ENCODE data around the gene PLXNA4.

The PLXNA4 gene

GRCh38 chr7:132573251-132573955 is 2.9 kb downstream of the PLXNA4 start:
- Histone ChIP-seq H3K27ac (ENCODE audit: low read depth, low read length) (no peak overlapping the region), H3K4me1 (ENCODE audit: insufficient read depth, low read length) (peaks cover 18% of the 10 kb centered on the region), H3K9me3 (ENCODE audit: low read length) (no peaks in the 10 kb centered on the region), H3K9ac (ENCODE audit: low read length) (no peak overlapping the region), H3K27me3 (ENCODE audit: control insufficient read depth in 1 of 2, insufficient read depth in 2 of 2, low read length in 2 of 2) (peaks cover 41 to 54% of the 10 kb centered on the region in 2 donors), H3K36me3 (ENCODE audit: insufficient read depth, low read length) (no peaks in the 10 kb centered on the region), H3K4me3 (ENCODE audit: low read depth in 1 of 2, low read length in 2 of 2) (no peak overlapping the region)

- Histone ChIP-seq H3K36me3 (ENCODE audit: insufficient read depth, low read length) (no peaks in the 10 kb centered on the region), H3K27me3 (ENCODE audit: control insufficient read depth in 1 of 2, insufficient read depth in 2 of 2, low read length in 2 of 2) (peaks cover 41 to 56% of the 10 kb centered on the region in 2 donors), H3K9me3 (ENCODE audit: low read length) (no peaks in the 10 kb centered on the region), H3K4me1 (ENCODE audit: insufficient read depth, low read length) (peaks cover 18% of the 10 kb centered on the region), H3K27ac (ENCODE audit: low read depth, low read length) (no peak overlapping the region), H3K9ac (ENCODE audit: low read length) (no peak overlapping the region), H3K4me3 (ENCODE audit: low read depth in 1 of 2, low read length in 2 of 2) (no peak overlapping the region)
Observed at GRCh38 chr7:132572526-132572925, 3.7 kb downstream of the PLXNA4 start.

- Histone ChIP-seq H3K4me1 (ENCODE audit: insufficient read depth, low read length) (peaks cover 18% of the 10 kb centered on the region), H3K9ac (ENCODE audit: low read length) (no peak overlapping the region), H3K27ac (ENCODE audit: low read depth, low read length) (no peak overlapping the region), H3K27me3 (ENCODE audit: control insufficient read depth in 1 of 2, insufficient read depth in 2 of 2, low read length in 2 of 2) (peaks cover 41 to 60% of the 10 kb centered on the region in 2 donors), H3K36me3 (ENCODE audit: insufficient read depth, low read length) (no peaks in the 10 kb centered on the region), H3K9me3 (ENCODE audit: low read length) (no peaks in the 10 kb centered on the region), H3K4me3 (ENCODE audit: low read depth in 1 of 2, low read length in 2 of 2) (no peak overlapping the region)
Observed at GRCh38 chr7:132571970-132572369, 4.3 kb downstream of the PLXNA4 start.

- Histone ChIP-seq H3K9ac (ENCODE audit: low read length) (no peak overlapping the region), H3K4me1 (ENCODE audit: insufficient read depth, low read length) (peaks cover 4% of the 10 kb centered on the region), H3K36me3 (ENCODE audit: insufficient read depth, low read length) (no peaks in the 10 kb centered on the region), H3K9me3 (ENCODE audit: low read length) (no peaks in the 10 kb centered on the region), H3K27ac (ENCODE audit: low read depth, low read length) (no peak overlapping the region), H3K27me3 (ENCODE audit: control insufficient read depth in 1 of 2, insufficient read depth in 2 of 2, low read length in 2 of 2) (peaks cover 37 to 46% of the 10 kb centered on the region in 2 donors), H3K4me3 (ENCODE audit: low read depth in 1 of 2, low read length in 2 of 2) (no peak overlapping the region)
Observed at GRCh38 chr7:132569884-132570614, 6.2 kb downstream of the PLXNA4 start.

DNA sequence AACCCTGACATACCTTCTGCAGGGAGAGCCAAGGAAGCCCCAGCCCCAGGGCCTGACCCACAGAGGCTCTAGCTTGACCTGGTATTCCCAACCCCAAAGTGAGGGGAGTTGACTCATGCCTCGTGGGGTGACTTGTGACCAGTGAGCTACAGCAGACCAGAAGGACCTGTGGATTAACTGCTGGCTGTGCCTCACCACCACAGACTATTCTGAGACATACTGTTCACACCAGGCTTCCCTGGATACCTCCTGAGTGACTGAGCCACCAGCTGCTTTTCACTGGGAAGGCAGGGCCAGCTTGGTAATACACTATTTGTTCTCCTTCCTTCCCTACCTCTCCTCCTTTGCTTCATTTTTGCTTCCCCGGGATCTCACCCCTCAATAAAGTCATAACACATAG is 7.3 kb downstream of the PLXNA4 start:
- H3K9ac ChIP-seq (ENCODE audit: low read length): no peak overlapping the region
- H3K9me3 ChIP-seq (ENCODE audit: low read length): no peaks in the 10 kb centered on the region
- H3K4me1 ChIP-seq (ENCODE audit: insufficient read depth, low read length): no peaks in the 10 kb centered on the region
- H3K27ac ChIP-seq (ENCODE audit: low read depth, low read length): no peak overlapping the region
- H3K27me3 ChIP-seq (ENCODE audit: control insufficient read depth in 1 of 2, insufficient read depth in 2 of 2, low read length in 2 of 2): peaks cover 26 to 35% of the 10 kb centered on the region in 2 donors
- no peak overlapping the region for H3K4me3 ChIP-seq (ENCODE audit: low read depth in 1 of 2, low read length in 2 of 2)
- no peaks in the 10 kb centered on the region for H3K36me3 ChIP-seq (ENCODE audit: insufficient read depth, low read length)

- H3K9ac ChIP-seq (ENCODE audit: low read length): no peak overlapping the region
- no peaks in the 10 kb centered on the region for H3K4me1 ChIP-seq (ENCODE audit: insufficient read depth, low read length)
- no peaks in the 10 kb centered on the region for H3K9me3 ChIP-seq (ENCODE audit: low read length)
- peaks cover 0 to 7% of the 10 kb centered on the region in 2 donors for H3K27me3 ChIP-seq (ENCODE audit: control insufficient read depth in 1 of 2, insufficient read depth in 2 of 2, low read length in 2 of 2)
- no peaks in the 10 kb centered on the region for H3K36me3 ChIP-seq (ENCODE audit: insufficient read depth, low read length)
- H3K4me3 ChIP-seq (ENCODE audit: low read depth in 1 of 2, low read length in 2 of 2): no peak overlapping the region
- no peak overlapping the region for H3K27ac ChIP-seq (ENCODE audit: low read depth, low read length)
Observed at GRCh38 chr7:132565885-132566284, 10.4 kb downstream of the PLXNA4 start.

GRCh38 chr7:132565441-132565840 is 10.8 kb downstream of the PLXNA4 start:
- peaks cover 0 to 7% of the 10 kb centered on the region in 2 donors for H3K27me3 ChIP-seq (ENCODE audit: control insufficient read depth in 1 of 2, insufficient read depth in 2 of 2, low read length in 2 of 2)
- H3K4me3 ChIP-seq (ENCODE audit: low read depth in 1 of 2, low read length in 2 of 2): no peak overlapping the region

GRCh38 chr7:132564849-132565248 is 11.4 kb downstream of the PLXNA4 start:
- H3K27me3 ChIP-seq (ENCODE audit: control insufficient read depth in 1 of 2, insufficient read depth in 2 of 2, low read length in 2 of 2): peaks cover 0 to 7% of the 10 kb centered on the region in 2 donors
- H3K4me1 ChIP-seq (ENCODE audit: insufficient read depth, low read length): no peaks in the 10 kb centered on the region
- no peak overlapping the region for H3K27ac ChIP-seq (ENCODE audit: low read depth, low read length)
- no peak overlapping the region for H3K9ac ChIP-seq (ENCODE audit: low read length)
- H3K4me3 ChIP-seq (ENCODE audit: low read depth in 1 of 2, low read length in 2 of 2): no peak overlapping the region
- no peaks in the 10 kb centered on the region for H3K36me3 ChIP-seq (ENCODE audit: insufficient read depth, low read length)
- H3K9me3 ChIP-seq (ENCODE audit: low read length): no peaks in the 10 kb centered on the region

More at GRCh38 chr7:132565441-132565840, 10.8 kb downstream of the PLXNA4 start:
- Histone ChIP-seq H3K4me1 (ENCODE audit: insufficient read depth, low read length) (no peaks in the 10 kb centered on the region), H3K9ac (ENCODE audit: low read length) (no peak overlapping the region), H3K36me3 (ENCODE audit: insufficient read depth, low read length) (no peaks in the 10 kb centered on the region), H3K9me3 (ENCODE audit: low read length) (no peaks in the 10 kb centered on the region), H3K27ac (ENCODE audit: low read depth, low read length) (no peak overlapping the region)

GRCh38 chr7:132564090-132564489 is 12.2 kb downstream of the PLXNA4 start:
- peaks cover 0 to 7% of the 10 kb centered on the region in 2 donors for H3K27me3 ChIP-seq (ENCODE audit: control insufficient read depth in 1 of 2, insufficient read depth in 2 of 2, low read length in 2 of 2)
- no peaks in the 10 kb centered on the region for H3K9me3 ChIP-seq (ENCODE audit: low read length)
- no peak overlapping the region for H3K9ac ChIP-seq (ENCODE audit: low read length)
- no peaks in the 10 kb centered on the region for H3K4me1 ChIP-seq (ENCODE audit: insufficient read depth, low read length)
- H3K27ac ChIP-seq (ENCODE audit: low read depth, low read length): no peak overlapping the region
- no peaks in the 10 kb centered on the region for H3K36me3 ChIP-seq (ENCODE audit: insufficient read depth, low read length)
- H3K4me3 ChIP-seq (ENCODE audit: low read depth in 1 of 2, low read length in 2 of 2): no peak overlapping the region

DNA sequence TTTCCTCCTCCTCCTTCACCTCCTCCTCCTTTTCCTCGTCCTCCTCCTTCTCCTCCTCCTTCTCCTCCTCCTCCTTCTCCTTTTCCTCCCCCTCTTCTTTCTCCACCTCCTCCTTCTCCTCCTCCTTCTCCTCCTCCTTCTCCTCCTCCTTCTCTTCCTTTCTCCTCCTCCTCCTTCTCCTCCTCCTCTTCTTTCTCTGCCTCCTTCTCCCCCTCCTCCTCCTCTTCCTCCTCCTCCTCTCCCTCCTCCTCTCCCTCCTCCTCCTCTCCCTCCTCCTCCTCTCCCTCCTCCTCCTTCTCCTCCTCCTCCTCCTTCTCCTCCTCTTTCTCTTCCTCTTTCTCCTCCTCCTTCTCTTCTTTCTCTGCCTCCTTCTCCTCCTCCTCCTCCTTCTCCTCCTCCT is 13.6 kb downstream of the PLXNA4 start:
- no peaks in the 10 kb centered on the region for H3K4me1 ChIP-seq (ENCODE audit: insufficient read depth, low read length)
- no peak overlapping the region for H3K4me3 ChIP-seq (ENCODE audit: low read depth in 1 of 2, low read length in 2 of 2)
- no peak overlapping the region for H3K27ac ChIP-seq (ENCODE audit: low read depth, low read length)
- no peaks in the 10 kb centered on the region for H3K9me3 ChIP-seq (ENCODE audit: low read length)
- H3K9ac ChIP-seq (ENCODE audit: low read length): no peak overlapping the region
- H3K27me3 ChIP-seq (ENCODE audit: control insufficient read depth in 1 of 2, insufficient read depth in 2 of 2, low read length in 2 of 2): peaks cover 0 to 6% of the 10 kb centered on the region in 2 donors
- H3K36me3 ChIP-seq (ENCODE audit: insufficient read depth, low read length): no peaks in the 10 kb centered on the region

DNA sequence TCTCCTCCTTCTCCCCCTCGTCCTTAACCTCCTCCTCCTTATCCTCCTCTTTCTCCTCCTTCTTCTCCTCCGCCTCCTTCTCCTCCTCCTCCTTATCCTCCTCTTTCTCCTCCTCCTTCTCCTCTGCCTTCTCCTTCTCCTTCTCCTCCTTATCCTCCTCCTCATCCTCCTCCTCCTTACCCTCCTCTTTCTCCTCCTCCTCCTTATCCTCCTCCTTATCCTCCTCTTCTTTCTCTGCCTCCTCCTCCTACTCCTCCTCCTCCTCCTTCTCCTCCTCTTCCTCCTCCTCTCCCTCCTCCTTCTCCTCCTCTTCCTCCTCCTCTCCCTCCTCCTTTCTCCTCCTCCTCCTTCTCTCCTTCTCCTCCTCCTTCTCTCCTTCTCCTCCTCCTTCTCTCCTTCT is 14.5 kb downstream of the PLXNA4 start:
- Histone ChIP-seq H3K27me3 (ENCODE audit: control insufficient read depth in 1 of 2, insufficient read depth in 2 of 2, low read length in 2 of 2) (no peaks in the 10 kb centered on the region), H3K36me3 (ENCODE audit: insufficient read depth, low read length) (no peaks in the 10 kb centered on the region), H3K4me3 (ENCODE audit: low read depth in 1 of 2, low read length in 2 of 2) (no peak overlapping the region), H3K9ac (ENCODE audit: low read length) (no peak overlapping the region), H3K4me1 (ENCODE audit: insufficient read depth, low read length) (no peaks in the 10 kb centered on the region), H3K27ac (ENCODE audit: low read depth, low read length) (no peak overlapping the region), H3K9me3 (ENCODE audit: low read length) (no peaks in the 10 kb centered on the region)

All from muscle layer of colon (tissue), 2 donors.